SK-N-SH treated with all-trans-retinoic acid at 6 μM for 48 hours (cell line): ENCODE data around the gene SPTBN4.

Experiments
- ARNTL ChIP-seq: fragments of 450-650 bp; formaldehyde crosslinking; IDR thresholded peaks from 2 replicates; pipeline ENCODE4 v1.5.0; 2020; ENCODE audit warnings: low read depth, mild to moderate bottlenecking, moderate library complexity, borderline replicate concordance
- CREB5 ChIP-seq: fragments of 250-450 bp; sonication (Bioruptor Pico); IDR thresholded peaks from 2 replicates; pipeline ENCODE4 v1.5.1; 2020; ENCODE audit warnings: low read depth, mild to moderate bottlenecking, moderate library complexity
- ESRRG ChIP-seq: fragments of 250-450 bp; sonication (Bioruptor Pico); IDR thresholded peaks from 2 replicates; pipeline ENCODE4 v1.6.1; 2021; ENCODE audit warnings: mild to moderate bottlenecking
- TOX ChIP-seq: fragments of 250-450 bp; sonication (Bioruptor Pico); IDR thresholded peaks from 2 replicates; pipeline ENCODE4 v1.8.0; 2021; ENCODE audit warnings: mild to moderate bottlenecking, moderate library complexity, borderline replicate concordance
- ZC3H10 ChIP-seq: fragments of 250-450 bp; sonication (Bioruptor Pico); IDR thresholded peaks from 2 replicates; pipeline ENCODE4 v1.5.1; 2021; ENCODE audit warnings: mild to moderate bottlenecking, moderate library complexity
- ZFP3 ChIP-seq: fragments of 250-450 bp; sonication (Bioruptor Pico); IDR thresholded peaks from 2 replicates; pipeline ENCODE4 v1.5.0; 2020; ENCODE audit warnings: mild to moderate bottlenecking, moderate library complexity
- ZFP30 ChIP-seq: fragments of 450-650 bp; formaldehyde crosslinking; IDR thresholded peaks from 2 replicates; pipeline ENCODE4 v1.5.0; 2022; ENCODE audit warnings: mild to moderate bottlenecking, moderate library complexity
- ZNF70 ChIP-seq: fragments of 450-650 bp; formaldehyde crosslinking; IDR thresholded peaks from 2 replicates; pipeline ENCODE4 v1.5.0; 2020; ENCODE audit warnings: mild to moderate bottlenecking, moderate library complexity
- ZNF8 ChIP-seq: fragments of 450-650 bp; formaldehyde crosslinking; IDR thresholded peaks from 2 replicates; pipeline ENCODE4 v1.5.0; 2020; ENCODE audit warnings: mild to moderate bottlenecking, moderate library complexity
- TF ChIP-seq, protein P1 (sequence below): fragments of 250-450 bp; sonication (Bioruptor Pico); IDR thresholded peaks from 2 replicates; pipeline ENCODE4 v1.8.0; 2020; ENCODE audit warnings: mild to moderate bottlenecking, moderate library complexity, borderline replicate concordance

GRCh38 chr19:40607311-40608239 is 140.8 kb downstream of the SPTBN4 start:
- TF ChIP-seq TOX (no peak), ARNTL (CRISPR knock-in tag) (no peak), ZFP30 (CRISPR knock-in tag) (no peak), ZNF8 (CRISPR knock-in tag) (no peak), ESRRG (CRISPR knock-in tag) (no peak), ZFP3 (CRISPR knock-in tag) (no peak), ZNF70 (CRISPR knock-in tag) (no peak), ZC3H10 (CRISPR knock-in tag) (no peak), CREB5 (CRISPR knock-in tag) (no peak)
- TF ChIP-seq, protein P1, sequence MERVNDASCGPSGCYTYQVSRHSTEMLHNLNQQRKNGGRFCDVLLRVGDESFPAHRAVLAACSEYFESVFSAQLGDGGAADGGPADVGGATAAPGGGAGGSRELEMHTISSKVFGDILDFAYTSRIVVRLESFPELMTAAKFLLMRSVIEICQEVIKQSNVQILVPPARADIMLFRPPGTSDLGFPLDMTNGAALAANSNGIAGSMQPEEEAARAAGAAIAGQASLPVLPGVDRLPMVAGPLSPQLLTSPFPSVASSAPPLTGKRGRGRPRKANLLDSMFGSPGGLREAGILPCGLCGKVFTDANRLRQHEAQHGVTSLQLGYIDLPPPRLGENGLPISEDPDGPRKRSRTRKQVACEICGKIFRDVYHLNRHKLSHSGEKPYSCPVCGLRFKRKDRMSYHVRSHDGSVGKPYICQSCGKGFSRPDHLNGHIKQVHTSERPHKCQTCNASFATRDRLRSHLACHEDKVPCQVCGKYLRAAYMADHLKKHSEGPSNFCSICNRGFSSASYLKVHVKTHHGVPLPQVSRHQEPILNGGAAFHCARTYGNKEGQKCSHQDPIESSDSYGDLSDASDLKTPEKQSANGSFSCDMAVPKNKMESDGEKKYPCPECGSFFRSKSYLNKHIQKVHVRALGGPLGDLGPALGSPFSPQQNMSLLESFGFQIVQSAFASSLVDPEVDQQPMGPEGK (CRISPR knock-in tag): no peak
